Activated CD4-positive, alpha-beta T cell treated with anti-CD3 and anti-CD28 coated beads, Interleukin-10, Interleukin-2, amounts not matched to agents 100 ng/mL and 50 ng/mL, durations not matched to agents 16 hours and 8 hours (primary cell): Measurements from ENCODE around the gene RFX8.
A peak's percentile ranks its signal among the peaks of the same experiment; 100 is the strongest.

Experiments
- DNase-seq: peaks from one replicate; pipeline ENCODE4 v3.0.0-alpha.2; 2020

The RFX8 gene

GRCh38 chr2:101405351-101405899 lies 69.5 kb downstream of the RFX8 start:
- no peak for DNase-seq

- DNase-seq = no peak
Measured at GRCh38 chr2:101403745-101404144, 71.2 kb downstream of the RFX8 start.

DNA sequence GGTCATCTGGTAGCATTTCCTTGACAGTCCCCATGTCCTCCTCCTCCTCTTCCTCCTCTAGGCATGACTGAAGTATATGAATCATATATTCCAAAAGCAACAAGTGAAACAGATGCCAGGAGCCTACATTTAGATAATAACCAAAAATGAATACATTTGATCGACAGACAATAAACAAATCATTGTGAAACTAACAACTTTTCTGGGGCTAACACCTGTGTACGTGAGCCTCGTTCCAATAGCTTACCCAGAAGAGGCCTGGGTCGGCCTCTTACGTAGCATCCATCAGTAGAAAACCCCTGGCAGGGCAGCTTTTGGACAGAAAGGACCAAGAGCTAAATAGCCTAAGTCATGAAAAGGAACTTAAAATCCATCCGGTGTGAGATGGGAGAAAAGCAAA lies 72.3 kb downstream of the RFX8 start:
- peak; percentile 52 for DNase-seq

DNA sequence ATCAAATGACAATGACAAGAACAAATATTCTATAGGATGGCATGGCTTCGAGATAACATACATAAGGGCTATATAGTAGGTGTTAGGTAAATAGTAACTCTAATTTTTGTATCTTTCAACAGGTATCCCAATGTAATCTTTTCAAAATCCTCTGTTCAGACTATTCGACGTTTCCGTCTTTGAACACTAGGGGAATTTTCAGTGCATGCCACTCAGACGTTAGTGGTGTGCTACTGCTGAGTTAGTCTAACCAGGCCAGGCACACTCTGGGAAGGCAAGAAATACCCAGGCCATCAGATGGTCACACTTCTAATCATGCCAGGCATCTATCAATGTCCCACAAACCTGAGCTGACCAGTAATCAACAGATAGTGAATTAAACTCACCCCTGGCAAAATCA lies 73.0 kb downstream of the RFX8 start:
- no peak for DNase-seq

GRCh38 chr2:101401326-101401665 lies 73.6 kb downstream of the RFX8 start:
- DNase-seq = no peak

GRCh38 chr2:101400506-101401325 lies 74.2 kb downstream of the RFX8 start:
- no peak for DNase-seq

DNA sequence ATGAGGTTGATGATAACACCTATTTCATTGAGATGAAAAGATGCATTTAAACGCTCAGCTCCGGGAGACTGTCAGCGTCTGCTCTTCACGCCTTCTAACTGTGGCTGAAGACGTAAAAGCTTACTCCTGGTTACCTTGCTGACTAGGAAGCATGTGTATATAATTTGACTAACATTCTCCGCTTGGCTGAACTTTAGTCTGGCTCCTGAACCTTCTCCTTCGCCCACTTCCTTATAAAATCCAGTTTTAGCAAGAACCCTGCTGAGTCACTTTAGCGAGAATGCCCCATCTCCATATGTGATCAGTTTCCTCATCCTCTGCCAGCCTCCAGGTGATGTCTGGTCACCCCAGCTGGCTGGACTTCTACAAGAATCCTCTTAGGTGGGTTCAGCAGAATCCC lies 74.9 kb downstream of the RFX8 start:
- no peak for DNase-seq

DNA sequence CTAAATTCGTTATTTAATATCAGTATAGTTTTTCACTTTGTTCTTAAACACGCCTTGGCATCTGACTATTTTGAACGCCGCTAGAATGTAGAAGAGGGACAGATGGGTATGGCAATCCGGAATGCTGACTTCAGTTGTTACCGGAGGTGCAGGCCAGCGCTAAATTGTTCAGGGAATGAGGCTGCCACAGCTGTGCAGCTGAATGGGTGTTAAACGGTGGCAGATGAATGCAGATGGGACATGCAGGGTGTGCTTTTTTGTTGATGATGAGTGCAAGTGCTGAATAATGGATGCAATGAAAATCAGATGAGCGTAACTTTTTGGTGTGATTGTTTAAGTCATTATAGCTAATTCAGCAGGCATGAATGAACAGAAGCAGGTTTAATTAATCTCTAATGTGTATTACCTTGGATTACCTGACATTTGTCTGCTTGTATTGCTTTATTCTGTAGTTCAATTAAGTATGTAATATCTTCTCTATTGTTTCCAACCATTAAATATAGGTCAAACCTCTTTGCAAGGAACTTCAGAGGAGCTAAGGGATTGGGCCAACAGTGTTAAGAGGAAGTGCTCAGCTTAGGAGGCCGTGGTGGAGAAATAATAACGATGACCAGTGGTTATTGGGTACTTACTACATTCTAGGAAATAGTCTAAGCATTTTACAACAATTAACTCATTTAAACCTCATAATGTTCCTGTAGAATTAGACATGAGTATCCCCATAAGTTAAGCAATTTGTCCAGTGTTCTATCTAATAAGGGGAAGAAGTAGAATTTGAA lies 75.7 kb downstream of the RFX8 start:
- no peak for DNase-seq

GRCh38 chr2:101398116-101398821 lies 76.6 kb downstream of the RFX8 start:
- peak; percentile 71 for DNase-seq

DNA sequence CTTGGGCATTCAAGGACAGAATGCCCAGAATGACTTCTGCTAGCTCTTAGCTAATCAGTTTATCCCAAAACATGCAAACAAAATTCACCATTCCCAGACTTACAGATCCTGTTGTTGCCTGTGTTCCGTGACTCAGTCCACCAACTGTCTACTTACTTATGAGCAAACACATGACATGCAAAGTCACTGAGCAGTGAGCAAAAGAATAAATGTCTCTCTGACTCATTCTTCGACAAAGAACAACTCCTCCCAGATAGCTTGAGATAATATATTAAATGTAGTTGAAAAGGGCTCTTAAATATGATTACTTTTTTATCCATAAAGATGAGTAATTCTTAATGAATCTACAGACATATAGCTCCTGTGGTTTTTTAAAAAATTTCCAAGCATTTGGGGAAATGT lies 78.6 kb downstream of the RFX8 start:
- DNase-seq = peak; percentile 56

DNA sequence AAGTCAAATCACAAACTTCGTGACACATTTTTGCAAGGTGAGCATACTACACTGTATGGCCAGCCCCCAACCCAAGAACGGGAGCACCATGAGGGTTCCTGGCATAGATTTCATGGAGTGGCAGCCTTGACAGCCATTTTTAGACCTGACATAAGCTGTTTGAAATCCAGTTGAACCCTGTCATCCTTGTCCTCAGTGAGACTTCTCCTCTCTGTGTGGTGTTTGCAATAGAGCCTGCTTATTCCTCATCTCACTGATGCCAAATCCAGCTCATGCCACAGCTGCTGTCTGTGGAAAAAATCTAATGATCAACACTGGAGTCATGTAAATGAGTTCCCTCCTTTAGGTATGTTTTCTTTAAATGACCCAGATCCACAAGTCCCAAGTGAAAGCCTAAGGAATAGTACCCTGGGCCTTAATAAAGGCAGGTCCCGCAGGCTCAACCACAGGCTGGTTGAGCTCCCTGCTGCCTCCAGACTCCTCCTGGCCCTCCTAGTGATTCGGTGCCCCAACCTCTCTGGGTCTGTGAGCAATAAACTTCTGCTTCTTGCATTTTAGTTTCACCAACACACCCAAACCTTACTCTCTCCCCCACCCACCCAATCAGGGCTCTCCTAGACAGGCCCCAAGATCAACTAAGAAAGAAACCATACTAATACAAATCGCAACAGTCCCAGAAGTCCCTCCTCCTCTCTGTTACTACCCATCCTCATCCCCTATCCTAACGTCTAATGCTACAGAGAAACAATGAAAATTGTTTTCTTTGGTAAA lies 79.2 kb downstream of the RFX8 start:
- peak; percentile 52 for DNase-seq

- DNase-seq = no peak
Measured at GRCh38 chr2:101388232-101388631, 86.7 kb downstream of the RFX8 start.

DNA sequence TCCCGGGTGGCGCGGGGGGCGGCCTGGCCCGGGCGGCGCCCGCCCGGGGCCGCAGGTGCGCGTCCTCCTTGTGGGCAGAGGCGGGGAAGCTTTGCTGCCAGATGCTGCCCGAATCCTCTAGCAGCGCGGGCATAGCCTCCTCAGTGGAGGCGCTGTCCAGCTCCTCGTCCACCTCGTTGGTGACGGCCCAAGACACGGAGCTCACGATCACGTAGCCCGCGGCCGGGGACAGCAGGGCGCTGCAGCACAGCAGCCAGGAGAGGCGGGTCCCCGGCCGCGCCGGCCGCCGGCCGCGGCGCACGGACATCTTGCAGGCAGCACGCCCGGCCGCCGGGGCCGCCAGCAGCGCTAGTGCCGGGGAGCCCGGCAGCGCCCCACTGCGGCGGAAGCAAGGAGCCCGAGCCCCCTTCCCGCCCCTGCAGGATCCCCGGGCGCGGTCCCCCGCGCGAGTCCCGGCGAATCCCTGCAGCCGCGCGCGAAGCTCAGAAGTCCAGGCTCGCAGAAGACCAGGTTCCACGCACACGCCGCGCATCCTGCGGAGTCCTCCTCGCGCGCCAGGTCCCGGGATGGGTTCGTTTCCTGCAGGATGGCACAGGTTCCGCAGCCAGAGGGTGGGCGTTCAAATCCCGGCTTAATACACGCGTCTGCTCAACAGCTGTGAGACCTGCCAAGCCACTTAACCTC lies 87.6 kb downstream of the RFX8 start, which contains the start of gene CREG2:
Gene CREG2 (minus strand): TSS at position 353 of the 684 bp plus-strand sequence. CDS start 46 bp downstream, at position 307.
- peak; percentile 58 for DNase-seq

GRCh38 chr2:101386599-101387150 lies 88.2 kb downstream of the RFX8 start:
- no peak for DNase-seq

DNA sequence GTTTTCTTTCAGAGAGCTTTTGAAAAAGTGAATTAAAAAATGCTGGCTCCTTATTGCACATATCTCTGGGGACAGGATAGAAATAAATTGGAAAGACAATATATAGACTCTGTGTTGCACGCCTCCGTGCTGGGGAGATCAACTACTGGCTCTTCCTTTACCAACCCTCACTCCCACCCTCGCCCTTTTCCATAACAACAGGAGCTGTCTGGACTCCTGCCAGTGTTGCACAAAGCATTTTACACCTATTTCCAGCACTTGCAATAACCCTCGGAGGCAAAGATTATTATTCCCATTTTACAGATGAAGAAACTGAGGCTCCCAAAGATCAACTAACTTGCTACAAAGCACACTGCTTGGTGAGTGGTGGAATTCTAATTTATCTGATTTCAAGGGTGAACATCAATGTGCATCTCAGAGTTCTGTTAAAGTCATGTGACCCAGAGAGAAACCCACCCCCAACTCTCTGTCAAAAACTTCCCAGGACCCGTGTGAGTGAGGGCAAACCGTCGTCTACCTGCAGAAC lies 91.8 kb downstream of the RFX8 start:
- no peak for DNase-seq

DNA sequence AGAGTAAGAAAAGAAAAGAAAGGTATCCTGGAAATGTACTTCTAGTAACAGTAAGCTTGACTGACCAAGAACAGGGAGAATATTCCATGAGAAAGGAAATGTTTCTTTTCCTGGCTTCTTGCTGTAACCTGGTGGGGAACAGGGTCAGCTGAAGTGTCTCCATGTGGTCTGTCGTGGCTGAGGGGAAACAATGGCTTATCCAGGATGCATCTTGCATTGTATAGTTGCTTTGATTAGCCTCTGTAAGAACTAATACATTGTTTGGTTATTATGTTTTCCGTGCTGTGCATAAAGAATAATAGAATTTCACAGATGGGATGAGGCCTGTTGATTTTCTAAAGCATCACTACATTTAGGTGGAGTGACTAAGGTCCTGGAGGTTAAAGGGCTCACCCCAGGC lies 92.5 kb downstream of the RFX8 start:
- DNase-seq = no peak

DNA sequence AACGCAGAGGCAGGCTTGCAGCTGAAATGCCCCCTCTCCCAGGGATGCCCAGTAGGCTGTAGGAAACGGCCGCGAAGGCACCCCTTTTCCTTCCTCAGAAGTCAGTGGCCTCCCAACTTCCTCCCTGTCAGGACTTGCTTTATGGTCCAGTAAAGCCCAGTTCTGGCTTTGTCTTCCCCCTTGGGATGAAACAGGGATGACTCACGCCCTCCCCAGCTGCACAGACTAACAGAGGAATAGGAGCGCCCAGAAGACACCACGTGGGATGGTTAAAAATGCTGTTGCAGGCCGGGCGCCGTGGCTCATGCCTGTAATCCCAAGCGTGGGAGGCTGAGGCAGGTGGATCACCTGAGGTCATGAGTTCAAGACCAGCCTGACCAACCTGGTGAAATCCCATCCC lies 94.5 kb downstream of the RFX8 start:
- DNase-seq = no peak

- DNase-seq = no peak
Measured at GRCh38 chr2:101379091-101379490, 95.8 kb downstream of the RFX8 start.

- no peak for DNase-seq
Measured at GRCh38 chr2:101375653-101376052, 99.3 kb downstream of the RFX8 start.

DNA sequence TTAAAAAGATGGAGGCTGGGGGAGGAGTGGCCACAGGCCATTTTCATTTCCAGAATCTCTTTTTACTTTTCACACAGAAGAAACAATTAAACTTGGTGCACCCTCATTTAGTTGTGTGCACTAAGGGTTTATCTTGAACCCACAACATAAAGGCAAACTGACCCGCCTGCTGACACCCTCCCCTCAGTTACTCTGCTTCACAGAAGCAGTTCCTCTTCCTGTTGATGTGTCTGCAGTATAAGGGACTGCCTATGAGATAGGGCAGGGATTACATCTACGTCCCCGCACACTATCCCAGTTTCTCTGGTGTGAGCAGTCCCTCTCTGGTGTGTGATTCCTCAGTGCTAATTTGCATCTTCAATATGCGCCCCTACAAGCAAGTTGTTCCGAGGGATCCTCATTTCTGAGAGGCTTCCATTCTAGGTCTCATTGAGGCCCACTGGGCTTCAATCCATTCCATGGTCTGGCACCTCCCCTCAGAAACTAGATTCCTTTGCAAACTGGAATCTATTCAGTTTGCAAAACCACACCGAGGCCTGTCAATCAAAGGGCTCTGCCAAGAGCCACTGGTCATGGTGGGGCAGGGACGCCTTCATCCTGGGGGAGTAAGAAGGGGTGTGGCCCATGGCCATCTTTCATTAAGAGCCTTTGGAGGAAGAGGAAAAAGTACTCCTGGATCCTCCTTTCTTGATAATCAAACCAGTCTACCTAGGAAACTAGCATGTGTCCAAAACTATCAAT lies 99.9 kb downstream of the RFX8 start:
- no peak for DNase-seq

DNA sequence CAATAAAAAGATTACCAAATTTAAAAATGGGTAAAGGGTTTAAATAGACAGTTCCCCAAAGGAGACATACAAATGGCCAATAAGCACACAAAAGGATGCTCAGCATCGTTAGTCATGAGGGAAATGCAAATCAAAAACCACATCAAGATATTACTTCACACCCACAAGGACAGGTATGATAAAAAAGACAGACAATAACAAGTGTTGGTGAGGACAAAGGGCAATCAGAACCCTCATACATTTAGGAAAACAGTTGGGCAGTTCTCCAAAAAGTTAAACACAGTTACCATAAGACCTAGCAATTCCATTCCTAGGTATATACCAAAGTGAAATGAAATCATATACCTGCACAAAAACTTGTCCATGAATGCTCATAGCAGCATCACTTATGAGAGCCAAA lies 102.1 kb downstream of the RFX8 start:
- DNase-seq = no peak
